IMR-90 (cell line): ENCODE results near the gene BOLL. TPM values are rescaled to one million over a fixed set of nuclear protein-coding genes. Genes with fewer than 3 reads are reported as not detected.

ENCODE experiments used
- ATAC-seq: fragments of 200-7000 bp; cut with Tn5 transposase; 2 replicates; pipeline ENCODE4 v1.9.1; 2020; ENCODE audit warnings: low read depth, mild to moderate bottlenecking, moderate library complexity
- BruUV-seq: library from RNA; stranded (reverse); fragments of 400-500 nt; replicated peaks from 2 replicates; lab custom pipeline; 2021; lab: Mats Ljungman, UMichigan
- CTCF ChIA-PET: fragments of 300-600 bp; formaldehyde crosslinking; extraction: SDS; loops from one replicate; lab custom pipeline; 2021; ENCODE audit warnings: antibody characterized with exemption; lab: Yijun Ruan, JAX
- POLR2A ChIA-PET: fragments of 300-600 bp; sonication (Branson Sonifier 250); formaldehyde crosslinking; loops from one replicate; lab custom pipeline; 2022; ENCODE audit warnings: antibody characterized with exemption; ENCODE audit not compliant: unreplicated experiment; lab: Charles Lee
- DNase-seq: peaks from one replicate; pipeline ENCODE4 v3.0.0; 2013
- H2AFZ ChIP-seq: replicated peaks from 2 replicates; pipeline ENCODE3; 2013; ENCODE audit warnings: low read length, mild to moderate bottlenecking; ENCODE audit not compliant: poor library complexity
- H2AK5ac ChIP-seq: 2 replicates; pipeline ENCODE4 v1.6.1; 2013; ENCODE audit warnings: low read depth, low read length, inconsistent platforms
- H2AK9ac ChIP-seq: replicated peaks from 2 replicates; pipeline ENCODE3; 2013; ENCODE audit warnings: mild to moderate bottlenecking, low read depth, low read length, moderate library complexity; ENCODE audit not compliant: poor library complexity
- H2BK120ac ChIP-seq: 2 replicates; pipeline ENCODE4 v1.6.1; 2013; ENCODE audit warnings: low read depth, low read length, inconsistent platforms
- H2BK15ac ChIP-seq: 3 replicates; pipeline ENCODE4 v1.6.1; 2013; ENCODE audit warnings: low read depth, low read length, inconsistent platforms
- H2BK20ac ChIP-seq: 2 replicates; pipeline ENCODE4 v1.6.1; 2013; ENCODE audit warnings: low read depth, mild to moderate bottlenecking, inconsistent platforms, low read length, moderate library complexity
- H2BK5ac ChIP-seq: 2 replicates; pipeline ENCODE4 v1.6.1; 2013; ENCODE audit warnings: mild to moderate bottlenecking, low read depth, low read length, inconsistent platforms; ENCODE audit not compliant: poor library complexity, severe bottlenecking
- H3K14ac ChIP-seq: replicated peaks from 2 replicates; pipeline ENCODE4 v1.6.1; 2013; ENCODE audit warnings: low read depth, low read length, inconsistent platforms
- H3K18ac ChIP-seq: 2 replicates; pipeline ENCODE4 v1.6.1; 2013; ENCODE audit warnings: low read depth, low read length, control low read depth
- H3K23ac ChIP-seq: 2 replicates; pipeline ENCODE4 v1.6.1; 2013; ENCODE audit warnings: low read depth, low read length, inconsistent platforms
- H3K27ac ChIP-seq: 2 replicates; pipeline ENCODE4 v1.5.1; 2013; ENCODE audit warnings: mild to moderate bottlenecking, control low read depth, low read length; ENCODE audit not compliant: insufficient read depth
- H3K27me3 ChIP-seq: 2 replicates; pipeline ENCODE4 v1.6.1; 2013; ENCODE audit warnings: low read length; ENCODE audit not compliant: control insufficient read depth, insufficient read depth
- H3K36me3 ChIP-seq: 2 replicates; pipeline ENCODE4 v1.6.1; 2013; ENCODE audit warnings: low read length, mixed read lengths; ENCODE audit not compliant: control insufficient read depth, insufficient read depth
- H3K4ac ChIP-seq: 2 replicates; pipeline ENCODE4 v1.6.1; 2013; ENCODE audit warnings: low read depth, low read length, inconsistent platforms
- H3K4me1 ChIP-seq: 2 replicates; pipeline ENCODE4 v1.6.1; 2013; ENCODE audit warnings: low read length, mixed read lengths; ENCODE audit not compliant: control insufficient read depth, insufficient read depth
- H3K4me2 ChIP-seq: 2 replicates; pipeline ENCODE4 v1.6.1; 2013; ENCODE audit warnings: low read depth, mild to moderate bottlenecking, control low read depth, low read length, moderate library complexity
- H3K4me3 ChIP-seq: 2 replicates; pipeline ENCODE4 v1.5.1; 2013; ENCODE audit warnings: low read depth, mild to moderate bottlenecking, control low read depth, low read length, moderate library complexity; ENCODE audit not compliant: insufficient read depth
- H3K56ac ChIP-seq: 2 replicates; pipeline ENCODE4 v1.6.1; 2013; ENCODE audit warnings: low read length, inconsistent platforms; ENCODE audit not compliant: insufficient read depth; ENCODE audit errors: extremely low read depth
- H3K79me1 ChIP-seq, 2 experiments: 2 replicates each; pipeline ENCODE4 v1.6.1; 2013; ENCODE audit warnings: low read length in 2 of 2, inconsistent platforms in 1 of 2, low read depth in 1 of 2
- H3K9ac ChIP-seq: 2 replicates; pipeline ENCODE4 v1.6.1; 2013; ENCODE audit warnings: low read depth, low read length, control low read depth
- H3K9me1 ChIP-seq: 2 replicates; pipeline ENCODE4 v1.6.1; 2013; ENCODE audit warnings: low read length, inconsistent platforms; ENCODE audit not compliant: insufficient read depth
- H3K9me3 ChIP-seq: 2 replicates; pipeline ENCODE4 v1.6.1; 2013; ENCODE audit warnings: low read length; ENCODE audit not compliant: control insufficient read depth, insufficient read depth
- H4K20me1 ChIP-seq: 2 replicates; pipeline ENCODE4 v1.6.1; 2013; ENCODE audit warnings: low read length, inconsistent platforms; ENCODE audit not compliant: insufficient read depth
- H4K5ac ChIP-seq: 2 replicates; pipeline ENCODE4 v1.6.1; 2013; ENCODE audit warnings: mild to moderate bottlenecking, low read depth, low read length, control low read depth
- H4K8ac ChIP-seq, 2 experiments: 2 replicates each; pipeline ENCODE4 v1.6.1; 2013; ENCODE audit warnings: low read depth in 2 of 2, low read length in 2 of 2, control low read depth in 1 of 2, inconsistent platforms in 1 of 2
- H4K91ac ChIP-seq: 2 replicates; pipeline ENCODE4 v1.6.1; 2013; ENCODE audit warnings: low read depth, low read length, inconsistent platforms; ENCODE audit not compliant: insufficient read depth
- CHD1 ChIP-seq: IDR thresholded peaks from 2 replicates; pipeline ENCODE4 v1.6.1; 2012; ENCODE audit warnings: low read depth, low read length, improper control_type of control experiment
- FOS ChIP-seq: fragments of 150-350 bp; IDR thresholded peaks from 2 replicates; pipeline ENCODE4 v1.6.1; 2016; ENCODE audit warnings: low read depth, low read length
- MXI1 ChIP-seq: IDR thresholded peaks from 2 replicates; pipeline ENCODE4 v1.6.1; 2012; ENCODE audit warnings: low read depth, mild to moderate bottlenecking, low read length, moderate library complexity, borderline replicate concordance
- RCOR1 ChIP-seq: IDR thresholded peaks from 2 replicates; pipeline ENCODE4 v1.6.1; 2012; ENCODE audit warnings: mild to moderate bottlenecking, low read length, improper control_type of control experiment; ENCODE audit not compliant: insufficient replicate concordance
- RFX5 ChIP-seq: IDR thresholded peaks from 2 replicates; pipeline ENCODE4 v1.8.0; 2012; ENCODE audit warnings: low read depth, mild to moderate bottlenecking, low read length, moderate library complexity
- WGBS, 2 experiments: methylation state at CpG; one replicate each; pipeline versions ENCODE4 v1.1.5 to v1.1.7; 2013; ENCODE audit warnings: missing lambda C conversion rate in 2 of 2; ENCODE audit not compliant: insufficient read length in 1 of 2; ENCODE audit errors: extremely low coverage in 2 of 2; 5-methylcytosine and 5-hydroxymethylcytosine counted together
- dilution Hi-C: fragments of 300-500 bp; cut with HindIII; formaldehyde crosslinking; loops from one replicate; pipeline ENCODE4 v1.14.3; 2018; ENCODE audit warnings: low sequenced_read_pairs; ENCODE audit not compliant: unreplicated experiment
- in situ Hi-C: fragments of 300-500 bp; cut with MboI; formaldehyde crosslinking; loops from 3 replicates; pipeline ENCODE4 v1.14.3; 2019; ENCODE audit warnings: low sequenced_read_pairs, inconsistent platforms, mixed read lengths
- intact Hi-C: fragments of 100-400 bp; cut with micrococcal nuclease; formaldehyde crosslinking; loops from 2 replicates; pipeline ENCODE4 v1.10.0; 2022
- polyA plus RNA-seq, 3 experiments: library from polyadenylated mRNA; depleted of rRNA; stranded (reverse); fragments of >200 nt; gene quantifications; 2 replicates each; pipeline ENCODE4 v1.2.3, GENCODE V29; 2012; ENCODE audit warnings: low replicate concordance in 1 of 3
- total RNA-seq: library from RNA; depleted of rRNA; stranded (reverse); fragments of >200 nt; gene quantifications from 2 replicates; pipeline ENCODE4 v1.2.3, GENCODE V29; 2012

Gene BOLL
- total and polyA plus RNA-seq, 2 of the 4 experiments (the other 2 are of a cell fraction) = not detected

DNA sequence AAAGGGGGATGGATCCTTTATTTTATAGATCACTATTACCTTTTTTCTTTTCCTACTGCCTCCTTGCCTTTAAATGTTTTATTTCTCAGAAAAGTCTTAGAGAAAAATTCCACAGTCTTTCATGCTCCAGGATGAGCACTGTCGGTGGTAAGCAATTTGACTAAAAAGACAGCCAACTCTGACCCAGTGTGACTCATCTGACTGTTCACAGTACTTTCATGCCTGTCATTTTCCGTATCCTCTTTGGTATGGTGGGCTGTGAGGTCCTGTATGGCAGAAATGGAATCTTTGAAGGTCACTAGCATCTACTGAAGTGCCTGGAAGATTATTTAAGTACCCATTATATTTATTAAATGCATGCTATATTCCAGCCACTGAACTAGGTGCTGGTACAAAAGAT is 107.6 kb downstream of the BOLL start:
- Histone ChIP-seq H3K27ac (no peak overlapping the region), H3K9ac (no peak overlapping the region), H3K9me1 (0 out of 2 replicates have a peak, but pooled peaks cover 3% of the 10 kb centered on the region), H2BK20ac (no peak overlapping the region), H3K79me1 (peaks cover 0 to 7% of the 10 kb centered on the region in 2 experiments; a peak in 1 of 4 replicates), H3K14ac (no peak overlapping the region), H3K4me3 (no peak overlapping the region), H4K91ac (no peak overlapping the region), H2AK5ac (no peak overlapping the region), H3K4me2 (no peak overlapping the region), H2BK120ac (no peak overlapping the region), H3K4me1 (peaks cover 2% of the 10 kb centered on the region; the same call in 1 of the 2 replicates), H3K4ac (no peak overlapping the region), H2BK5ac (no peak overlapping the region), H4K8ac (no peak overlapping the region), H2BK15ac (no peak overlapping the region), H2AK9ac (no peak overlapping the region), H4K20me1 (no peaks in the 10 kb centered on the region), H3K36me3 (no peaks in the 10 kb centered on the region), H3K27me3 (no peaks in the 10 kb centered on the region), H3K18ac (no peak overlapping the region), H3K9me3 (no peaks in the 10 kb centered on the region), H3K56ac (no peak overlapping the region), H4K5ac (no peak overlapping the region), H2AFZ (no peak overlapping the region), H3K23ac (no peak overlapping the region)
- dilution Hi-C loops (no loop called here), in situ Hi-C loops (no loop called here), intact Hi-C loops (no loop called here)
- BruUV-seq = no TSS peak
- ATAC-seq (no peak), DNase-seq (peak; percentile 53)
- ChIA-PET POLR2A (no interaction called here), CTCF (no interaction called here)
- TF ChIP-seq MXI1 = no peak
- no peak for TF ChIP-seq RCOR1
- TF ChIP-seq CHD1 = no peak
- 0 out of 2 replicates have a peak, but pooled peaks have one; percentile 10 for TF ChIP-seq FOS
- TF ChIP-seq RFX5 = no peak
- WGBS, 2 experiments = no CpG with 5 or more reads among the region's 2 CpGs
